Adrenal gland (tissue), 12 donors: Measurements from ENCODE around the gene RALGAPA2. TPM values are rescaled to one million over a fixed set of nuclear protein-coding genes. Genes with fewer than 3 reads are reported as not detected.

ENCODE experiments used
- DNase-seq, 7 donors: peaks; one replicate each; pipeline ENCODE4 v3.0.0-alpha.2; 2019 to 2020
- H3K27ac ChIP-seq, 5 donors: fragments of 200-600 bp; sonication (generic) in 4 of 5; 1 replicate in 3 of 5; 2 replicates in 2 of 5; pipeline versions ENCODE4 v1.5.1 to v1.8.0; 2016 to 2020; ENCODE audit warnings: mild to moderate bottlenecking in 1 of 5
- H3K27me3 ChIP-seq: fragments of 200-600 bp; 2 replicates; pipeline ENCODE4 v1.8.0; 2021
- H3K36me3 ChIP-seq, 2 donors: fragments of 200-600 bp; replicated peaks in 1 of 2; 1 replicate in 1 of 2; 2 replicates in 1 of 2; pipeline versions ENCODE4 v1.5.1 to v1.8.0; 2018 to 2022
- H3K4me1 ChIP-seq, 2 donors: fragments of 200-600 bp; replicated peaks in 1 of 2; 1 replicate in 1 of 2; 2 replicates in 1 of 2; pipeline versions ENCODE4 v1.5.1 to v1.8.0; 2018 to 2021
- H3K4me3 ChIP-seq, 4 donors: fragments of 200-600 bp; sonication (generic) in 3 of 4; one replicate each; pipeline ENCODE4 v1.5.1; 2016 to 2018
- H3K9me3 ChIP-seq, 3 donors: fragments of 200-600 bp; sonication (generic) in 1 of 3; replicated peaks in 1 of 3; 1 replicate in 2 of 3; 2 replicates in 1 of 3; pipeline versions ENCODE4 v1.5.1 to v1.8.0; 2016 to 2021
- POLR2A ChIP-seq, 2 donors: fragments of 450-650 bp; IDR thresholded peaks; one replicate each; pipeline ENCODE4 v1.6.1; 2017; ENCODE audit warnings: antibody characterized with exemption in 2 of 2, mild to moderate bottlenecking in 2 of 2, moderate library complexity in 1 of 2
- WGBS, 4 donors: extraction: QIAGEN DNeasy Blood & Tissue Kit in 2 of 4; methylation state at CpG; one replicate each; pipeline versions ENCODE4 v1.1.5 to v1.1.7; 2013 to 2017; 5-methylcytosine and 5-hydroxymethylcytosine counted together
- intact Hi-C, 2 donors: fragments of 100-400 bp; cut with DNase I; formaldehyde crosslinking; loops; one replicate each; pipeline versions ENCODE4 v1.14.1 to v1.15.0; 2022 to 2023
- polyA plus RNA-seq, 3 donors: library from polyadenylated mRNA; stranded (reverse); fragments of 200-250 nt in 2 of 3; fragments of 350-450 nt in 1 of 3; fragmentation: Illumina TruSeq in 1 of 3; extraction: RNeasy Lipid Tissue Mini Kit (QIAGEN cat#74804) in 1 of 3; gene quantifications; one replicate each; pipeline ENCODE4 v1.2.3, GENCODE V29; 2013 to 2014
- total RNA-seq, 9 donors: library from RNA; depleted of rRNA in 4 of 9; stranded (reverse); fragments of >200 nt in 4 of 9; fragments of 120-200 nt in 1 of 9; fragmentation: NEBNext Ultra II Directional in 1 of 9; extraction: Animal tissue kit (Norgen Biotek cat#: 25700) in 1 of 9; gene quantifications; one replicate each; pipeline versions ENCODE4 v1.1.0 to v1.2.4, GENCODE V29; 2013 to 2023
- TF ChIP-seq, protein P1 (sequence below), 6 experiments: fragments of 450-650 bp in 4 of 6; fragments of 200-600 bp in 2 of 6; sonication (generic) in 1 of 6; IDR thresholded peaks; 1 replicate in 5 of 6; 2 replicates in 1 of 6; pipeline versions ENCODE4 v1.5.1 to v1.8.0; 2016 to 2021; ENCODE audit warnings: antibody characterized with exemption in 6 of 6, mild to moderate bottlenecking in 2 of 6, moderate library complexity in 1 of 6
- donor health status: healthy with polysubstance abuse.
- donor health status: Bipolar disorder and iron deficiency.
- donor health status: DM: yes; HTN: yes; CAD: no.
- donor health status: DM: no; HTN: no; CAD: no.
- donor health status: DM: no; HTN: no; CAD: no.
- donor health status: DM: yes; HTN: yes; CAD: no.

The RALGAPA2 gene
- total and polyA plus RNA-seq, 12 donors, result 3.7 to 39.6 (median 20.7) TPM

DNA sequence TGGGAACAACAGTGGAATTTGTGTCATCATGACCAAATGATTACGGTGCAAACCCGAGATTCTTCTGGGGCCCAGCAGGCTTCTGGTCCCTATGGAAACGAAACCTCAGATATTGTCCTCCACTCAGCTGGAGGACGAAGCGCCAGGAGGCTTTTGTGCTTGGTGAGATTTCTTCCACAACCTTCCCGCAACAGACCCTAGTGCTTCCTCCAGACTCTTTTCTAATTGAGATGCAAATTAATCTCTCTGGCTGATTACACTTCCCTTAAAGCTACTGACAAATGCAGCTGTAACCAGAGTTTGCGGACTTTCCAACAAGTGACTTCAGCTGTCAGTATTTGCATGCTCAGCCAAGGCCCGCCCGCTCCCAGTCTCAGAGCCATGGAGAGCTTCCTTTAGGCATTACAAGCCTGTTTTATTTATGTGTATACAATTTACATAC, 248.5 kb downstream of the RALGAPA2 start:
- Histone ChIP-seq H3K27me3 (no peaks in the 10 kb centered on the region), H3K9me3 (no peaks in the 10 kb centered on the region), H3K4me3 (no peak overlapping the region), H3K27ac (no peak overlapping the region), H3K36me3 (no peaks in the 10 kb centered on the region), H3K4me1 (no peaks in the 10 kb centered on the region)
- no peak for DNase-seq
- intact Hi-C loops, result no loop called here
- TF ChIP-seq POLR2A (IDR thresholded peaks at IDR 0.05), result no peak
- TF ChIP-seq, protein P1, sequence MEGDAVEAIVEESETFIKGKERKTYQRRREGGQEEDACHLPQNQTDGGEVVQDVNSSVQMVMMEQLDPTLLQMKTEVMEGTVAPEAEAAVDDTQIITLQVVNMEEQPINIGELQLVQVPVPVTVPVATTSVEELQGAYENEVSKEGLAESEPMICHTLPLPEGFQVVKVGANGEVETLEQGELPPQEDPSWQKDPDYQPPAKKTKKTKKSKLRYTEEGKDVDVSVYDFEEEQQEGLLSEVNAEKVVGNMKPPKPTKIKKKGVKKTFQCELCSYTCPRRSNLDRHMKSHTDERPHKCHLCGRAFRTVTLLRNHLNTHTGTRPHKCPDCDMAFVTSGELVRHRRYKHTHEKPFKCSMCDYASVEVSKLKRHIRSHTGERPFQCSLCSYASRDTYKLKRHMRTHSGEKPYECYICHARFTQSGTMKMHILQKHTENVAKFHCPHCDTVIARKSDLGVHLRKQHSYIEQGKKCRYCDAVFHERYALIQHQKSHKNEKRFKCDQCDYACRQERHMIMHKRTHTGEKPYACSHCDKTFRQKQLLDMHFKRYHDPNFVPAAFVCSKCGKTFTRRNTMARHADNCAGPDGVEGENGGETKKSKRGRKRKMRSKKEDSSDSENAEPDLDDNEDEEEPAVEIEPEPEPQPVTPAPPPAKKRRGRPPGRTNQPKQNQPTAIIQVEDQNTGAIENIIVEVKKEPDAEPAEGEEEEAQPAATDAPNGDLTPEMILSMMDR (IDR thresholded peaks at IDR 0.05), result no peak
- 89 to 94% (median 91%) methylated on average over 9 of the region's 9 CpGs for WGBS, 4 donors

DNA sequence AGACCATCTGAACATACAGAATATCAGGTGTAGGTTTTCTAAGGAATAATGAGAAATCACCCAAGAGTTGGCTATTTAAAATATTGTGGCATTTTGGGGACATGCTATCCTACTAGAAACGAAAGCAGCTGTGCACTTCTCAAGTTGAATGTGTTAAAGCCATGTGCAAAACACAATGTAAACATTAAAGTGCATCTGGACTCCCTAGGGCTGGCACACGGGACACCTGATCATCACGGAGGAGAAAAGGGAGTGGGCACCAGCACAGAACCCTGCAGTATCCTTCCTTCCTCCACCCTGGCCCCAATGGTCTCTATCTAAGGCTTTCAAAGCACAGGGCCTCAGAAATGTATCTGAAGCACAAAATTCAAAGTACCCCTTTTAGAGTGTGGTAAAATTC, 250.3 kb downstream of the RALGAPA2 start:
- H3K27me3 ChIP-seq, result no peaks in the 10 kb centered on the region
- WGBS, 4 donors, result 86 to 92% (median 89%) methylated on average over 3 of the region's 3 CpGs
- no peak overlapping the region for H3K4me3 ChIP-seq
- no peak for TF ChIP-seq POLR2A (IDR thresholded peaks at IDR 0.05)
- TF ChIP-seq, protein P1 (IDR thresholded peaks at IDR 0.05), result no peak
- H3K36me3 ChIP-seq, result no peaks in the 10 kb centered on the region
- intact Hi-C loops, result no loop called here
- DNase-seq, result no peak
- H3K9me3 ChIP-seq, result no peaks in the 10 kb centered on the region
- H3K27ac ChIP-seq, result no peak overlapping the region
- H3K4me1 ChIP-seq, result no peaks in the 10 kb centered on the region

DNA sequence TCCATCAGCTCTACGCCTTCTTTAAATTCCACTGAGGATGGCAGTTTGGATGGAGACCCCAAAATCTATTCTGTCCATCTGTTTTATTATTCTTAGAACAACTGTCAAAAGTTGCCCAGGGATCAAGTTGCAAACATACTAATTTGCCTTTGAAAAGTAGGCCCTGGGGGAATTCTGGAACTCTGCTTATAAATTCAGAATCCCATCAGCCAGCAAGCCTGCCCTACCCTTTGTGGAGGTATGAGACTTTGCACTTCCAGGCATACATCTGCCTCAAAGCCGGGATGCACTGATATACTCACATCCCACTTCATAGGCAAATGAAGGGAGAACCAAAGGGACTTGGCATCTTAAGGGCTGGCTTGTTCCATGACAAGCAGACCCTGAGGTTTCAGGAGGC, 250.9 kb downstream of the RALGAPA2 start:
- intact Hi-C loops, result no loop called here

DNA sequence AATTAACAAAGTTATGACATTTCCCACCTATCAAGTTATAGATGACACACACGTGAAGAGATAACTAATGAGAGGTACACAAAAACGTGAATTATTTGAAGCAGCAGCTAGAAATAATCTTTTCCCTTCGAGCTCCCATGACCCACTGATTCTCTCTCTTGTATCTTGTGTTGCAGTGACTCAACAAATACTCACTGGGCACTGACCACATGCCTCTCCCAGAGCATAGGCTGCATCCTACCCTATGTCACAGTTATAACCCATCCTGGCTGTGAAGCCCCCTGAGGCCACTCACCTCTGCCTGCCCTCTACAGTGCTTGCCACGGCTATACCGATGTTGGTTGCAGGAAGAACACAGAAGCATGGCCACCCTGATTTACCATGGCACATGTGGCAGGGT, 252.7 kb downstream of the RALGAPA2 start:
- H3K36me3 ChIP-seq, result no peaks in the 10 kb centered on the region
- no peak for DNase-seq
- no peaks in the 10 kb centered on the region for H3K9me3 ChIP-seq
- TF ChIP-seq, protein P1 (IDR thresholded peaks at IDR 0.05), result no peak
- no peak for TF ChIP-seq POLR2A (IDR thresholded peaks at IDR 0.05)
- 89 to 94% (median 93%) methylated on average over 5 of the region's 5 CpGs for WGBS, 4 donors
- intact Hi-C loops, result no loop called here
- no peak overlapping the region for H3K4me3 ChIP-seq
- H3K4me1 ChIP-seq, result no peaks in the 10 kb centered on the region
- H3K27me3 ChIP-seq, result no peaks in the 10 kb centered on the region
- H3K27ac ChIP-seq, result no peak overlapping the region

More for the DNA sequence above, 250.9 kb downstream of the RALGAPA2 start:
- H3K4me1 ChIP-seq, result no peaks in the 10 kb centered on the region
- TF ChIP-seq POLR2A (IDR thresholded peaks at IDR 0.05), result no peak
- TF ChIP-seq, protein P1 (IDR thresholded peaks at IDR 0.05), result no peak
- H3K36me3 ChIP-seq, result no peaks in the 10 kb centered on the region
- no peak overlapping the region for H3K4me3 ChIP-seq
- H3K27ac ChIP-seq, result no peak overlapping the region
- WGBS, 4 donors, result 81 to 100% (median 98%) methylated on average over 2 of the region's 2 CpGs
- H3K27me3 ChIP-seq, result no peaks in the 10 kb centered on the region
- DNase-seq, result no peak
- H3K9me3 ChIP-seq, result no peaks in the 10 kb centered on the region
